GM06990 (cell line): Measurements from ENCODE around the gene RERE.
"Not testable (repeated sequence)": the region's sequence is repeated elsewhere in the genome, so short reads cannot be mapped to it uniquely, and the experiment has no call there.

ENCODE experiments used
- DNase-seq: peaks from one replicate; pipeline ENCODE4 v3.0.0-alpha.2; 2011; ENCODE audit not compliant: insufficient read length; ENCODE audit errors: extremely low read depth
- H3K27me3 ChIP-seq: replicated peaks from 2 replicates; pipeline ENCODE4 v1.6.0; 2011; ENCODE audit warnings: low read length; ENCODE audit not compliant: control insufficient read depth, insufficient read depth
- H3K36me3 ChIP-seq: 2 replicates; pipeline ENCODE4 v1.5.1; 2011; ENCODE audit warnings: low read length; ENCODE audit not compliant: control insufficient read depth, insufficient read depth
- H3K4me3 ChIP-seq: replicated peaks from 2 replicates; pipeline ENCODE4 v1.5.1; 2011; ENCODE audit warnings: low read depth, mild to moderate bottlenecking, control low read depth, low read length
- TF ChIP-seq, protein P1 (sequence below): IDR thresholded peaks from 2 replicates; pipeline ENCODE4 v1.5.1; 2011; ENCODE audit warnings: low read length, control low read depth, mild to moderate bottlenecking, inconsistent platforms; ENCODE audit not compliant: insufficient read depth, poor library complexity, severe bottlenecking

The RERE gene

DNA sequence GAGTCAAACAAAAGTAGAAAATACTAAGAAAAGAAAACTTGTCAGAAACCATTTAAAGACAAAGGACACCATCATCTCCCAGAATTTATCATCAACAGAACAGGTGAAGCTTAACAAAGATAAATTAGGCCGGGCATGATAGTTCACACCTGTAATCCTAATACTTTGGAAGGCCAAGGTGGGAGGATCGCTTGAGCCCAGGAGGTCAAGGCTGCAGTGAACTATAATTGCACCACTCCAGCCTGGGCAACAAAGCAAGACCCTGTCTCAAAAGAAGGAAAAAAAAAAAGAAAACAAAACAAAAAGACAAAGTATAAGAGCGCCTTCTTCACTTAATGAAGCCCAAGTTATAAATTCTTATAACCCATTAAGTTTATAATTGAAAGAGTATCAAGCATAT is 25.6 kb downstream of the RERE start:
- DNase-seq, result no peak
- H3K36me3 ChIP-seq, result no peaks in the 10 kb centered on the region; the same call in 1 of the 2 replicates
- H3K4me3 ChIP-seq, result no peak overlapping the region
- TF ChIP-seq, protein P1, sequence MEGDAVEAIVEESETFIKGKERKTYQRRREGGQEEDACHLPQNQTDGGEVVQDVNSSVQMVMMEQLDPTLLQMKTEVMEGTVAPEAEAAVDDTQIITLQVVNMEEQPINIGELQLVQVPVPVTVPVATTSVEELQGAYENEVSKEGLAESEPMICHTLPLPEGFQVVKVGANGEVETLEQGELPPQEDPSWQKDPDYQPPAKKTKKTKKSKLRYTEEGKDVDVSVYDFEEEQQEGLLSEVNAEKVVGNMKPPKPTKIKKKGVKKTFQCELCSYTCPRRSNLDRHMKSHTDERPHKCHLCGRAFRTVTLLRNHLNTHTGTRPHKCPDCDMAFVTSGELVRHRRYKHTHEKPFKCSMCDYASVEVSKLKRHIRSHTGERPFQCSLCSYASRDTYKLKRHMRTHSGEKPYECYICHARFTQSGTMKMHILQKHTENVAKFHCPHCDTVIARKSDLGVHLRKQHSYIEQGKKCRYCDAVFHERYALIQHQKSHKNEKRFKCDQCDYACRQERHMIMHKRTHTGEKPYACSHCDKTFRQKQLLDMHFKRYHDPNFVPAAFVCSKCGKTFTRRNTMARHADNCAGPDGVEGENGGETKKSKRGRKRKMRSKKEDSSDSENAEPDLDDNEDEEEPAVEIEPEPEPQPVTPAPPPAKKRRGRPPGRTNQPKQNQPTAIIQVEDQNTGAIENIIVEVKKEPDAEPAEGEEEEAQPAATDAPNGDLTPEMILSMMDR, result no peak
- H3K27me3 ChIP-seq, result no peaks in the 10 kb centered on the region

DNA sequence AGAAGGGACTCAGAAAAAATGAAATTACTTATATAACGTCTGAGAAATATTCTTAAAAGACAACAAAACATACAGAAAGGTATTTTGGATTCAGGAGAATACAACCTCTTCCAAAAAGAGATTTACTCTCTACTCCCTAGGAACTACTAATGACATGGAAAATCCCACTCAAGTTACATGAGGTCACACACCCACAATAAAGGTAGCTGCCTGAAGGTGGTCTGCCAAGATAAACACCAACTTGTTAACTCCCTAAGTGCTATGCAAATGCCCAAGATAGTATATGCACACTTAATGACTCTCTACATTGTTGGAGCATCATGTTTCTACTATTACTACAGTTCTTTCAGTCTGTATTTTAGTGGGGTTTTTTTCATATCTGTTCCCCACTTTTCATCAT is 26.5 kb downstream of the RERE start:
- no peak overlapping the region for H3K4me3 ChIP-seq
- no peak for DNase-seq
- no peaks in the 10 kb centered on the region; the same call in 1 of the 2 replicates for H3K36me3 ChIP-seq
- TF ChIP-seq, protein P1, result no peak
- no peaks in the 10 kb centered on the region for H3K27me3 ChIP-seq

DNA sequence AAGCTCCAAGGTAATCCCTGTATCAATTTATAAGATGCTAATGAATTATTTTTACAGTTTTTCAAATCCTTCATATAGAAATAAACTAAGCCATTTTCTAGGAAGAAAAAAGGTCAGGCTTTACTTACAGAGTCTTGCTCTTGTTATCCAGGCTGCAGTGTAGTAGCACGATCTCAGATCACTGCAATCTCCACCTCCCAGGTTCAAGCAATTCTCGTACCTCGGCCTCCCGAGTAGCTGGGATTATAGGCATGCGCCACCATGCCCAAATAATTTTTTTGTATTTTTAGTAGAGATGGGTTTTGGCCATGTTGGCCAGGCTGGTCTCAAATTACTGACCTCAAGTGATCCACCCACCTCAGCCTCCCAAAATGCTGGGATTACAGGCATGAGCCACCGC is 27.0 kb downstream of the RERE start:
- H3K36me3 ChIP-seq, result no peaks in the 10 kb centered on the region; the same call in 1 of the 2 replicates
- TF ChIP-seq, protein P1, result no peak
- DNase-seq, result no peak

DNA sequence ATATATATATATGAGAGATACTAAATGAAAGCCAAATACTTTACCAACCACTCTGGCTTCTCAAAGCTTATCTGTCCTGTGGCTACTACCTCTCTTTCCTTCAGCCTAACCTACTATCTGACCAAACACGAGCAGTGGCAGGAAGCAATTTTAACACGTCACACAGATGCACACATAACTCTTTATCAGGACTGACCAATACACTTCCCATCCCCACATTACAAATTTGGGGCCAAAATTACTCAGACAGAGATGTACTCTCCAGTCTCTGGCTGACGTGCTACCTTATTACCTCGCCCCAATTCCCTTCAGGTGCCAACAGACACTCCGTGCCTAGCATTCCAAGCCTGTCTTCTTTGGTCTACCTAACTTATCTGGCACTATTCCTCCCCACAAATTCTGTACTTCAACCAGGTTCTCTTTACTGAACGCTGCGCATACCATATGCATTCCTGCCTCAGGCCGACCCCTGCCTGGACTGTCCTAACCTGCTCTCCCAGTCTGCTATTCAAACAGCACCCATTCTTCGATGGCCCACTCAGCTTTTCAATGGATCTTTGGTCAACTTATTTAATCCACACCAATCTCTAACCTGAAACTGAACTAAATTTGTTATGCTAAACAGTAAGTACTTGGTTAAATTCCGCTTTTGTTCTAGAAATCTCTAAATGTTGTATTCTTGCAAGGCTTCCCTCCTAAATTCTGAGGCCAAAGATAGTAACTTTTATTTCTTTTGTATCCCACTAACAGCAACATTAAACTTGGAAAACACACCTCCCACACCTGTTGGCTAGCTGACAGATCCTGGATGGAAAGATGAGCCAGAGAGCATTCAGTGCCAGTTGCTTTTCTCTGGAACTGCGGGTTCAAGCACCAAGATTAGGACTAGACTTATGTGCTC is 27.9 kb downstream of the RERE start:
- no peaks in the 10 kb centered on the region; the same call in 1 of the 2 replicates for H3K36me3 ChIP-seq
- TF ChIP-seq, protein P1, result no peak
- no peaks in the 10 kb centered on the region for H3K27me3 ChIP-seq
- no peak overlapping the region for H3K4me3 ChIP-seq
- DNase-seq, result no peak

More for the DNA sequence above, 27.0 kb downstream of the RERE start:
- H3K27me3 ChIP-seq, result no peaks in the 10 kb centered on the region
- no peak overlapping the region for H3K4me3 ChIP-seq

DNA sequence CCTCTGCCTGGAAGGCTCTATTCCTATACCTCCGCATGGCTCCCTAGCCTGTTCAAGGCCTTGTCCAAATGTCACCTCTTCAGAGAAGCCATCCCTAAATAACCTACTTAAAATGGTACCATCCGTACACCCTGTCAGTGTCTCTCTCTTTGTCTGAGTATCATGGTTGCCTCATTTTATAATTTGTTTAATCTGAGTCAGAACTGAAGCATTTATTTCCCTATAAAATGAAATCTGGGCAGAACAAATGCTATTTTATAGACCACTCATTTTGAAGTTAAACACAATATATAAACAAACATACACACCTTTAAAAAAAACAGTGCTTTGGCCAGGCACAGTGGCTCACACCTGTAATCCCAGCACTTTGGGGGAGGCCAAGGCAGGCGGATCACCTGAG is 30.2 kb downstream of the RERE start:
- TF ChIP-seq, protein P1, result no peak
- no peaks in the 10 kb centered on the region; the same call in 1 of the 2 replicates for H3K36me3 ChIP-seq
- no peak for DNase-seq
- H3K4me3 ChIP-seq, result no peak overlapping the region
- no peaks in the 10 kb centered on the region for H3K27me3 ChIP-seq

DNA sequence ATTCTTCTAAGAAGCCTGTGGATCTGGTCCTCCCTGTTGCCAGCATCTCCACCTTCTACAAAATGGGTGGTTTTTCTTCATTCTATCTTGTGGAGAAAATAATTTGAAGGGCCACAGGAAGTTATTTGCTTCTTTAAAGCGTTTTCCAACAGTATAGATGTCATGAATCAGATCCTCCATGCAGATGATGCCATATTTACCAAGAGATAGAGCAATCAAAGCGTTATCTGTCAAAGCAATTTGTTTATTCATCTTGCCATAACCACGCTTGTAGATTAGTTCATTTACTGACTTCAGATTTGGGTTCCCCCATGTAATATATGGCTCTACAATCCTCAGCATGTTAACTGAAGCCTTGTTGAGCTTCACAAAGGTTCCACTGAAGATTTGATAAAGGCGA is 31.2 kb downstream of the RERE start:
- not testable (repeated sequence) for H3K4me3 ChIP-seq, H3K27me3 ChIP-seq, DNase-seq, H3K36me3 ChIP-seq
